HG03280 (cell line): ENCODE measurements around the gene LRP3.
"Not testable (repeated sequence)": the region's sequence is repeated elsewhere in the genome, so short reads cannot be mapped to it uniquely, and the experiment has no call there.

Experiments used
- ATAC-seq: cut with Tn5 transposase; IDR thresholded peaks from one replicate; pipeline ENCODE4 v1.9.1; 2021; ENCODE audit warnings: mild to moderate bottlenecking, moderate library complexity; ENCODE audit not compliant: unreplicated experiment

LRP3 gene, protein sequence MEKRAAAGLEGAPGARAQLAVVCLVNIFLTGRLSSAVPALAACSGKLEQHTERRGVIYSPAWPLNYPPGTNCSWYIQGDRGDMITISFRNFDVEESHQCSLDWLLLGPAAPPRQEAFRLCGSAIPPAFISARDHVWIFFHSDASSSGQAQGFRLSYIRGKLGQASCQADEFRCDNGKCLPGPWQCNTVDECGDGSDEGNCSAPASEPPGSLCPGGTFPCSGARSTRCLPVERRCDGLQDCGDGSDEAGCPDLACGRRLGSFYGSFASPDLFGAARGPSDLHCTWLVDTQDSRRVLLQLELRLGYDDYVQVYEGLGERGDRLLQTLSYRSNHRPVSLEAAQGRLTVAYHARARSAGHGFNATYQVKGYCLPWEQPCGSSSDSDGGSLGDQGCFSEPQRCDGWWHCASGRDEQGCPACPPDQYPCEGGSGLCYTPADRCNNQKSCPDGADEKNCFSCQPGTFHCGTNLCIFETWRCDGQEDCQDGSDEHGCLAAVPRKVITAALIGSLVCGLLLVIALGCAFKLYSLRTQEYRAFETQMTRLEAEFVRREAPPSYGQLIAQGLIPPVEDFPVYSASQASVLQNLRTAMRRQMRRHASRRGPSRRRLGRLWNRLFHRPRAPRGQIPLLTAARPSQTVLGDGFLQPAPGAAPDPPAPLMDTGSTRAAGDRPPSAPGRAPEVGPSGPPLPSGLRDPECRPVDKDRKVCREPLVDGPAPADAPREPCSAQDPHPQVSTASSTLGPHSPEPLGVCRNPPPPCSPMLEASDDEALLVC

DNA sequence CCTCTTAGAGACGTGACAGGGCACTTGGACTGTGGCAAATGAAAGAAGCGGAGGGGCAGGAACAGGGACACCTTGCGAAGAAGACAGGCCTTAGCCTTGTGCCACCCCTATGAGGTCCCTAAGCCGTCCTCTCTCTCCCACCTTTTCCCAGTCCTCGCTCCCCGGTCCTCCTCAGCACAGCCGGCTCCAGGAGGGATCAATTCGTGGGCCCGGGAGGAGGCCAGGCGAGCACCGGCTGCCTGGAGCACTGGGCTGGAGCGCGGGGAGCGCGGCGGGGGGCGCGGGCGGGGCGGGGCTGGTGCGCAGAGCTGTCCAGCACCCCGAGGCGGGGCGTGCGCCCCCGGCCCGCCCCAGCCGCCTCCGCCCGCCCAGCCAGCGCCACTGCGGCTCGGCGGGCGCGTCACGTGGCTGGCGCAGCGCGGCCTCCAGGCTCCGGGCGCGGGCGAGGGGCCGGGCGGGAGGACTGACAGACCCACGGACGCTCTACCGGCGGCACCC is at the start of gene LRP3:
LRP3 (plus strand) TSS at position 466 of the 498 bp plus-strand sequence. CDS start 456 bp downstream, outside the sequence.
- ATAC-seq = no peak

DNA sequence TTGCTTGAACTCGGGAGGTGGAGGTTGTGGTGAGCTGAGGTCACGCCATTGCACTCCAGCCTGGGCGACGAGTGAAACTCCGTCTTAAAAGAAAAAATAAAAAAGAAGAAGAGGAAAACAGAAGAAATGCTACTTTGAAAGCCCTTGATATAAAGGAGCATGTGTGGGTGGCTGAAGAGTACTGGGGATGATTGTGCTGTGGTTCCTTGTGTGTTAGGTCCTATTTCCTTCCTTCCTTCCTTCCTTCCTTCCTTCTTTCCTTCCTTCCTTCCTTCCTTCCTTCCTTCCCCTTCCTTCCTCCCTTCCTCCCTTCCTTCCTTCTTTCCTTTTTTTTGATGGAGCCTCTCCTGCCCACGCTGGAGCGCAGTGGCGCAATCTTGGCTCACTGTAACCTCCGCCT is 47.9 kb upstream of the LRP3 start:
- ATAC-seq = no peak

DNA sequence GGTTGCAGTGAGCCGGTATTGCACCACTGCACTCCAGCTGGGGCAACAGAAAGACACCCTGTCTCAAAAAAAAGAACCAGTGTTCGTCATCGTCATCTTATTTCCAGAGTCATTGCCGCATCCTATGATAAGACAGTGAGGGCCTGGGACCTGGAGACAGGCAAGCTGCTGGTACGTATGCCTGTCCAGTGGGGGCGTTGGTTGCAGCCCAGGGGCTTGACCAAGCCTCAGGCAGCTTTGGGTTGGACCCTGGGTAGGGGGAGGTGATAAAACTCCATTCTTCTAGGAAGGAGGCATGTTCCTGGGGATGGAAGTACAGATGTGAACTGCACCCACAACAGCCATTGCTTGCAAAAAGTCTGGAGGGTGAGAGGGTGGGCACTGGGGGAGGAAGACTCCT is 46.6 kb upstream of the LRP3 start:
- ATAC-seq = no peak

DNA sequence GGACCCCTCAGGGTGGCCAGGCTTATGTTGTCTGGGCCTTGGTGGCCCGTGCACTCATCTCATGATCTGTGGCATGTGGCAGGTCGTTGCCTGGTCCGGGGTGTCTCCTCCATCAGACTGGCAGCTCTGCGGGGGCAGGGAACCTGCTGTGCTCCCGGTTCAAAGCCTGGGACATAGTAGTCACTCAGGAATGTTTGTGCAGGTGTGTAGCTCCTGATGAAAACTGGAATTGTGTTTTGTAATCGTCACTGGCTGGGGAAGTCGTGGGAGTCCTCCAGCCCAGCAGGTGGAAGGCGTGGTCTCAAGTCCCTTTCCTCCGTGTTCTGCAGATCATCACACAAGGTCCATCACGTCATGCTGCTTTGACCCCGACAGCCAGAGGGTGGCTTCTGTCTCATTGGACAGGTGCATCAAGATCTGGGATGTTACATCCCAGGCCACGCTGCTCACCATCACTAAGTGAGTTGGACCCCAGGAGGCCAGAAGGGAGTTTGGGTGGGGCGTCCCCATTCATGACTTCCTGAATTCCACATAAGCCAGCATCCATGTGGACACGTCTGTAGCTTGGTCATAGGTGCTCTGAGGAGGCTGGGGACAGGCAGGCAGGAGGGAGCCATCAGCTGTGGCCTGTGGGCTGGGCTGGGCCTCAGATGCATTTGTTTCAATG is 43.1 kb upstream of the LRP3 start:
- ATAC-seq = no peak

DNA sequence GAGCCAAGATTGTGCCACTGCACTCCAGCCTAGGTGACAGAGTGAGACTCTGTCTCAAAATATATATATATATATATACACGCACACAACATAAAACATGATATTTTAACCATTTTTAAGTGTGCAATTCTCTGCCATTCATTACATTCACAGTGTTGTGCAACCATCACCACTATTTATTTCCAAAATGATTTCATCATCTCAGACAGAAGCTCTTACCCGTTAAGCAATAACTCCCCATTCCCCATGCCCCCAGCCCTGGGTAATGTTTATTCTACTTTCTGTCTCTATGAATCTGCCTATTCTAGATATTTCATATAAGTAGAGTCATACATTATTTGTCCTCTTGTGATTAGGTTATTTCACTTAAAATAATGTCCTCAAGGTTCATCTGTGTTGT is 42.0 kb upstream of the LRP3 start:
- ATAC-seq = no peak

DNA sequence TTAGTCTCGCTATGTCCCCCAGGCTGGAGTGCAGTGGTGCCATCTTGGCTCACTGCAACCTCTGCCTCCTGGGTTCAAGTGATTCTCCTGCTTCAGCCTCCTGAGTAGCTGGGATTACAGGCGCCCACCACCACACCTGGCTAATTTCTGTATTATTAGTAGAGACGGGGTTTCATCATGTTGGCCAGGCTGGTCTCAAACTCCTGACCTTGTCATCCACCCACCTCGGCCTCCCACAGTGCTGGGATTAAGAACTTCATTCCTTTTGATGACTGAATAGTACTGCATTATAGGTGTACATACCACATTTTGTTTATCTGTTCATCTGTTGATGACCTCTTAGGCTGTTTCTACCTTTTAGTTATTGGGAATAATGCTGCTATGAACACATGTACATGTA is 41.5 kb upstream of the LRP3 start:
- not testable (repeated sequence) for ATAC-seq

DNA sequence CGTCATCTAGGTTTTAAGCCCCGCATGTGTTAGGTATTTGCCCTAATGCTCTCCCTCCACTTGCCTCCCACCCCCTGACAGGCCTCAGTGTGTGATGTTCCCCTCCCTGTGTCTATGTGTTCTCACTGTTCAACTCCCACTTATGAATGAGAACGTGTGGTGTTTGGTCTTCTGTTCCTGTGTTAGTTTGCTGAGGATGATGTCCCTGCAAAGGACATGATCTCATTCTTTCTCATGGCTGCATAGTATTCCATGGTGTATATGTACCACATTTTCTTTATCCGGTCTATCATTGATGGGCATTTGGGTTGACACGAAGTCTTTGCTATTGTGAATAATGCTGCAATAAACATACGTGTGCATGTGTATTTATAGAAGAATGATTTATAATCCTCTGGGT is 39.8 kb upstream of the LRP3 start:
- ATAC-seq = not testable (repeated sequence)

DNA sequence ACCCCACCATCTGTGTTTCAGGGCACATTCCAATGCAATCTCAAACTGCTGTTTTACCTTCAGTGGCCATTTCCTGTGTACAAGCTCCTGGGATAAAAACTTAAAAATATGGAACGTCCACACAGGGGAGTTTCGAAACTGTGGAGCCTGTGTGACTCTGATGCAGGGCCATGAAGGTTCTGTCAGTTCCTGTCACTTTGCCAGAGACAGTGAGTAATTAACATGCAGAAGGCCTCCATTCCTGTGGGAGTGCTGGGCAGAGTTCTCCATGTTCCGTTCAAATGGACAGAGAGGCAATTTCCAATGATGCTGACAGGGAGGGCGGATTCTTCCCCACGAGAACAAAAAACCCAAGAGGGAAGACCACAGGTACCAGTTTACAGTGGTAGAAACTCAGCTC is 37.8 kb upstream of the LRP3 start:
- ATAC-seq = no peak

DNA sequence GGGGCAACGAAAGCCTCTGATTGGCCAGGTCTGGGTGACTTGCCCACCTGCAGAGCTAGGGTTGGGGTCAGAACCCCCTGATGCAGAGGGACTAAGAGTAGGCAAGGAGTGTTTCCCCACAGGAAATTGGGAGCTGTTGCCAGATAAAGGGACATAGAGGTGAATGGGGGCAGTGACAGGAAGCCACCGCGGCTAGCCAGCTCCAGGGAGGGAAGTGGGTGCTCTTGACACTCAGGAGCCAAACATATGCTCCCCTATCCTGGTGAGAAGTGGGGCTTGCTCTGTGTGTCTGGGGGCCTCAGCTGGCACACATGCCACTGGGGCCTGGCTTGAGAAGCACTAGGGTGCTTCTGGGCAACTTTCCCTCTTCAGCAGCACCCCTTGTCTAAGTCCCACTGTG is 36.2 kb upstream of the LRP3 start:
- no peak for ATAC-seq

DNA sequence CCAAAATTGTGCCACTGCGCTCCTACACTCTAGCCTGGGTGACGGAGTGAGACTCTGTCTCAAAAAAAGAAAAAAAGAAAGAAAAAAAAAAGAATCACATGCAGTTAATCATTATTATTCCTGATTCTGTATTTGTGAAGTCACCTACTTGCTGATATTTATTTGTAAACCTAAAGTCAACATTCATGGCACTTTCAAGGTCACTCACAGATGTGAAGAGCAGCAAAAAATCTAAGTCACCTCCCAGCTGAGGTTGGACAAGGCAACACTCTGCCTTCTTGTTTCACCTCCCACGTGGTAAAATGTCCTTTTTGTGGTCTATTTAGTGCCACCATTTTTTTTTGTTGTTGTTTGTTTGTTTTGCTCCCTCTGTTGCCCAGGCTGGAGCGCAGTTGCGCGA is 35.8 kb upstream of the LRP3 start:
- no peak for ATAC-seq

DNA sequence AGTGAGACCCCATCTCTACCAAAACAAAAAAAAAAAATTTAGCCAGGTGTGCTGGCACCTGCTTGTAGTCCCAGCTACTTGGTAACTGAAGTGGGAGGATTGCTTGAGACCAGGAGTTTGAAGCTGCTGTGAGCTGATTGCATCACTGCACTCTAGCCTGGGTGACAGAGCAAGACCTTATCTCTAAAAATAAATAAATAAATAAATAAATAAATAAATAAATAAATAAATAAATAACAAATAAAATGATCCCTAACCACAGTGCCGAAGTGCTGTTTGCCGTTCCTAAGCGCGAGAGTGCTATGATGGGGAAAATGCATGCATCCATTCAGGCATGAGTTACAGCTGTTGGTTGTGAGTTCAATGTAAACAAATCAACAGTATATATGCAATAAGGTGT is 35.0 kb upstream of the LRP3 start:
- ATAC-seq = no peak

DNA sequence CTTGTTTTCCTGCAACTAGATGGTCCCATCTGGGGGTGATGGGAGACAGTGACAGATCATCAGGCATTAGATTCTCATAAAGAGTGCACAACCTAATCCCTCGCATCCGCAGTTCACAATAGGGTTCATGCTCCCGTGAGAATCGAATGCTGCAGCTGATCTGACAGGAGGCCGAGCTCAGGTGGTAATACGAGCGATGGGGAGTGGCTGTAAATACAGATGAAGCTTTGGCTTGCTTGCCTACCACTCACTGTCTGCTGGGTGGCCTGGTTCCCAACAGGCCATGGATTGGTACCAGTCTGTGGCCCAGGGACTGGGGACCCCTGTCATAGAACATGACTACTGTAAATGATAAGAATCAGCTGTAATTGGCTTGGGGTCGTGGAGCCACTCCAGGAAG is 34.2 kb upstream of the LRP3 start:
- no peak for ATAC-seq

DNA sequence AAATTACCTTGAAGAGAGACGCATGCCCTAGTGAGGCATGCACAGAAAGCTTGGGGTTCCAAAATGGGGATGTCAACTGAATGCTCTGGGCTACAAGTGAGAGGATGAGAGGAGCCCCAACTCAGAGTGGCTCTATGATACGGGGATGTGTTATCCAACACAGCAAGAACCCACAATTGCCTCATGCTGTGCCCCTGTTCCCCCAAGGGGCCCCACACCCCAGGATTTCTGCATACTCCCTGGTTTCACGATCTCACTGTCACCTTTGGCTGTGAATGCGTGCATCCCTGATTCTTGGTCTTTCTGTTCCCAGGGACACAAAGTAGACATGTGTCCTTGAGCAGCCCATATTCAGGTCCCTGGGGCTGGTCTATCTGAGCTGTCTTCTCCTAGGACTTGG is 32.9 kb upstream of the LRP3 start:
- ATAC-seq = no peak

DNA sequence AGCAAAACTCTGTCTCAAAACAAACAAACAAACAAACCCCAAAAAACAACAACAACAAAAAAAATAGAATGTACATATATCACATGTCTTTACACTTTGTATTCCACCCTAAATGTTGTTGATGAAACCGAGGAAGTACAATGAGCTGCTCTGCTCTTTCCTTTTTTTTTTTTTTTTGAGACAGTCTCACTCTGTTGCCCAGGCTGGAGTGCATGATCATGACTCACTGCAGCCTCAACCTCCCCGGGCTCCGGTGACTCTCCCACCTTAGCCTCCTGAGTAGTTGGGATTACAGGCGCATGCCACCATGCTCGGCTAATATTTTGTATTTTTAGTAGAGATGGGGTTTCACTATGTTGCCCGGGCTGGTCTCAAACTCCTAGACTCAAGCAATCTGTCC is 30.6 kb upstream of the LRP3 start:
- no peak for ATAC-seq

DNA sequence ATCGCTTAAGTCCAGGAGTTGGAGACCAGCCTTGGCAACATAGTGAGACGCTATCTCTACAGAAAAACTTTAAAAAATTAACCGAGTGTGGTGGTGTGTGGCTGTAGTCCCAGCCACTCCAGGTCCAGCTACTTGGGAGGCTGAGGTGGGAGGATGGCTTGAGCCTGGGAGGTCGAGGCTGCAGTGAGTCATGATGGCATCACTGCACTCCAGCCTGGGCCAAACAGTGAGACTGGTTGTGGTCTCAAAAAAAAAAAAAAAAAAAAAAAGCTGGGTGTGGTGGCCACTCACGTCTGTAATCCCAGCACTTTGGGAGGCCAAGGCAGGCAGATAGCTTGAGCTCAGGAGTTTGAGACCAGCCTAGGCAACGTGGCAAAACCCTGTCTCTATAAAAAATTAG is 28.1 kb upstream of the LRP3 start:
- ATAC-seq = not testable (repeated sequence)

DNA sequence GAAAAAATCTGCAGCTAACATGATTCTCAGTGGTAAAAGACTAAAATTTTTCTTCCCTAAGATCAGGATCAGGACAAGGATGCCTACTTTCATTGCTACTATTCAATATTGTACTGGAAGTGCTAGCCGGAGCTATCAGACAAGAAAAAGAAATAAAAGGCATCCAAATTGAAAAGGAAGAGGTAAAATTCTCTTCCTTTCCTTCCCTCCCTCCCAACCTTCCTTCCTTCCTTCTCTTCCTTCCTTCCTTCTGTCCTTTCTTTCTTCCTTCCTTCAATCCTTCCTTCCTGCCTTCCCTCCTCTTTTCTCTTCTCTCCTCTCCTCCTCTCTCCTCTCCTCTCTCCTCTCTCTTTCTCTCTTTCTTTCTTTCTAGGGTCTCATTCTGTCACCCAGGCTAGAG is 26.7 kb upstream of the LRP3 start:
- no peak for ATAC-seq

DNA sequence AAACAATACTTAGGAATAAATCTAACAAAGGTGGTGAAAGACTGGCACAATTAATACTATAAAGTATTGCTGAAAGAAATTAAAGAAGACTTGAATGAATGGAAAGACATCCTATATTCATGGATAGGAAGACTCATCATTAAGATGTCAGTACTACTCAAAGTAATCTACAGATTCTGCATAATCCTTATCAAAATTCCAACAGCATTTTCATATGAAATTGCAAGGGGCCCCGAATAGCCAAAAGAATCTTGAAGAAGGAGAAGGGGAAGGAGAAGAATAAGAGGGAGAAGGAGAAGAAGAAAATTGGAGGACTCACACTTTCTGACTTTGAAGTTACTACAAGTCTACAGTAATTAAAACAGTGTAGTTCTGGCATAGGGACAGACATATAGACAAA is 25.6 kb upstream of the LRP3 start:
- no peak for ATAC-seq

DNA sequence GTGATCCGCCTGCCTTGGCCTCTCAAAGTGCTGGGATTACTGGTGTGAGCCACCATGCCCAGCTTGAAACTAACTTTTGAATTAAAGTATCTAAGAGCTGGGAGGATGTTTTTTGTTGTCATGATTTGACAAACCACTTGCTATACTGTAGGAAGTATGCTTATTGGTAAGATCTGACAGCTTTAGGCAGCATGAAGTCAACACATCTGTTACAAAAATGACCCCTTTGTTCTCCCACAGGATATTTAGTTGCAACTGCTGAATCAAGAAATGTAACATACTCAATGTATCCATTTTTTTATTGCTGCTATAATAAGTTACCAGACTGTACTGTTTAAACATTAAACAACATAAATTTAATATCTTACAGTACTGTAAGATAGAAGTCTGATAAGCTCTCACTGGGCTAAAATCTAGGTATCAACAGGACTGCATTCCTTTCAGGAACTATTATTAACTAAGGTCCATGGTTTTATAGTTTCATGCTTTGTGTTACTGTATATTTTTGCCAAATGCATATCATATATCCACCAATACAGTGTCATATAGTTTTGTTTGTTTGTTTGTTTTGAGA is 22.8 kb upstream of the LRP3 start:
- no peak for ATAC-seq

DNA sequence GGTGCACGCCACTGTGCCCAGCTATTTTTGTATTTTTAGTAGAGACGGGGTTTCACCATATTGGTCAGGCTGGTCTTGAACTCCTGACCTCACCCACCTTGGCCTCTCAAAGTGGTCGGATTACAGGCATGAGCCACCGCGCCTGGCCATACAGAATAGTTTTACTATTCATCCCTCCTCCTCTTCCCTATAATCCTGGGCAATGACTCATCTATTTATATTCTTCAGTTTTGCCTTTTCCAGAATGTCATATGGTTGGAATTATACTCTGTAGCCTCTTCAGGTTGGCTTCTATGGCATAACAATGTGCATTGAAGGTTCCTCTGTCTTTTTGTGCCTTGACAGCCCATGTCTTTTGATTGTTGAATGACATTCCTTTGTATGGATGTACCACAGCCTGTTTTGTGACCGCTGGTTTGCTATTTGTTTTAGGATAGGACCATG is 22.2 kb upstream of the LRP3 start:
- no peak for ATAC-seq

DNA sequence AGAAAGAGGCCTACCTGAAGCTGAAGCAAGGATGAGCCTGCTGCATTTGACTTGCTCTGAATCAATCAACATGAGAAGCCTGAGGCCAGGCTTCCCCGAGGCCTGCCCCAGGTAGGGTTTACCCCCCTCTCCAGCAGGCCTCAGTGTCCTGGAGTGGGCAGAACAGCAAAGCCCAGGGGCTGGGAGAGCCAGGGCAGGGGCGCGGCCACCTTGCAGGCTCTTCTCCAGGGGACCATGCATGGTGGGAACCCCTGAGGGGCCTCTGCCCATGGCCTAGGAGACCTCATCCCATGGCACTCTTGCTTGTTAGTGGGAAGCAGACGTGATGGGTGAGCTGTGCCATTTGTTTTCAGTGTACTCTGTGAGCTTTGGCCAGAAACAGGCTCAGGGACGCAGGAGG is 19.9 kb upstream of the LRP3 start:
- ATAC-seq = no peak

DNA sequence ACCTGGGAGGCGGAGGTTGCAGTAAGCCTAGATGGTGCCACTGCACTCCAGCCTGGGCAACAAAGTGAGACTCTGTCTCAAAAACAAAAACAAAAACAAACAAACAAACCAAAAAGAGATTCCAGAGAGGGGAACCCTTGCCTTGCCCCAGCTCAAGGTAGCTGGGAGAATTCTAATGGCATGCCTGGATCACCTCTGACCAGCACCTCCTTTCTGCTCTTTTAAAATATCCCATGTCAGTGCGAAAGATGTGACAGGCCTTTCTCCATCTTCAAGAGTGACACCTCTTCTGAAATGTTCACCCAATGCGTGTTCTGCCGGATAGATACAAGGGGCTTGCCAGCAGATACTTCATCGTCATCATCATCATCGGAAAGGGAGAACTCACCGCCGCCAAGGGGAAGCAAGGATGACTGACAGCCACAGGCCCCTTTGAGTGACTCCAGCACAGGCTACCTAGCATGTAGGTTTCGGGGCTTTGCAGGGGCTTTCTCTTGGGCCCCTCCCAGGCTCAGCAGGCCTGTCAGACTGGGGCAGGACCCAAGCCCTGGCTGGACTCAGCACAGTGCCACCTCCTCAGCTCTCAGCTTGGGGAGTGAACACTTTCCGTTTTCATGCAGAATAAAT is 18.9 kb upstream of the LRP3 start:
- ATAC-seq = no peak
